Kidney glomerular epithelial cell (primary cell): Measurements from ENCODE around the gene MEX3A.
A peak's percentile ranks its signal among the peaks of the same experiment; 100 is the strongest.
"Not testable (repeated sequence)": the region's sequence is repeated elsewhere in the genome, so short reads cannot be mapped to it uniquely, and the experiment has no call there.

Source experiments
- DNase-seq: peaks from one replicate; lab custom pipeline; 2025; lab: John Stamatoyannopoulos, UW

MEX3A gene

DNA sequence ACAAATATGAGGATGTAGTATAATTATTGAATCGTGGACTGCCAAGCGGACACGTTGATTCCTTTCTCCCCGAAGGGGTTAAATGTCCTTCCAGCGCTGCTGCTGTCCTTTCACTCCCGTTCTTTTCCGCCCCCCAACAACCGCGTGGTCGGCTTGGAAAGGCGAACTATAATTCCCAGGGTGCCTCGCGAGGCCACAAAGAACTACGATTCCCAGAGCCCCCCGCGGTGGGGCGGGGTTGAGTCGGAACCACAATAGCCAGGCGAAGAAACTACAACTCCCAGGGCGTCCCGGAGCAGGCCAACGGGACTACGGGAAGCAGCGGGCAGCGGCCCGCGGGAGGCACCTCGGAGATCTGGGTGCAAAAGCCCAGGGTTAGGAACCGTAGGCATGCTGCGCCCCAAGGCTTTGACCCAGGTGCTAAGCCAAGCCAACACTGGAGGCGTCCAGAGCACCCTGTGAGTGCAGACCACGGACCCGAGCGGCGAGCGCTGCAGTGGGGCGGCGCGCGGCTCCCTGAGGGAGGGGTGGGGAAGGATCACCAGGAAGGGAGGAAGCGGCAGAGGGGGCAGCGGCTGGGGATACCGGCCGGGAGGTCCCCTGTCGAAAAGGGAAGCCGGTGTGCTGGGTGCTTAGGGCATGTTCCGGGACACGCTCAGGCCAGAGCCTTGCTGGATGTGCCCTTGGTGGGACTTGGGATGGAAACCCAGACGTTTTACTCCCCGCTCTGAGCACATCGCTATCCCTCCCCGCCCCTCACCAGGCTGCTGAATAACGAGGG is 27.6 kb downstream of the MEX3A start, which contains the start of gene LAMTOR2:
Gene LAMTOR2 (plus strand): TSS at position 283 of the 781 bp plus-strand sequence. CDS start 108 bp downstream, at position 391.
- peak; percentile 99 for DNase-seq

DNA sequence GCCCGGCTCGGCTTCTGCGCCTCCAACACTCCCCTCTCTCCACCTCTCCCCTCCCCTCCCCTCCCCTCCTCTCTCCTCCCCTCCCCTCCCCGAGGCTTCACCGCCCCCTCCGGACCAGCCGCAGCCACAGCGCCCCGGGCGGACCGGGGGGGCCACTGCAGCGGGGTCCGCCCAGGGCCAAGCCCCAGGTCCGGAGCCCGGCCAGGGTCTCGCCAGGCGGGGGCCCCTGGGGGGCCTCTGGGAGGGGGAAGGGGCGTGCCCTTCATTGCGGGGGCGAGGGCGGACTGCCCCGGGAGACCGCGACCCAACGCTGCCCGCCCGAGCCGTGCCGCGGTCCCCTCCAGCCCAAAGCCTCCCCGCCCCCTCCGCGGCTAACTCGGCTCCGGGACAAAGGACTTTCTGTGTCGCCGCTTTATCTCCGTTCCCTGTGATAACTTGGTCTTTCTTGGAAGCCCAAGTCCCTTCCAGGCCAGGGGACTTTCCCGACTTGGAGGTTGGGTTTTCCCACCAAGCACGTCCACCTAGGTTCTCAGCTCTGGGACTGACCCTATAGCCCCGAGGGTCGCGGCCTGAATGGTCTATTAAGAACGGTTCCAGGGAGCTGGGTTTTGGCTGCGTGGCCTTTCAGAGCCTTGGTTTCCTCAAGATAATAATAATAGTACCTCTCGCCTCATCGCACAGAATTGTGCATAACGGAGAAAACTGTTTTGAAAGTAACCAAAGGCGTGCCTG is 28.3 kb downstream of the MEX3A start, which contains the start of gene UBQLN4:
Gene UBQLN4 (minus strand): TSS at position 31 of the 732 bp plus-strand sequence. CDS start 97 bp downstream, outside the sequence.
- no peak for DNase-seq

DNA sequence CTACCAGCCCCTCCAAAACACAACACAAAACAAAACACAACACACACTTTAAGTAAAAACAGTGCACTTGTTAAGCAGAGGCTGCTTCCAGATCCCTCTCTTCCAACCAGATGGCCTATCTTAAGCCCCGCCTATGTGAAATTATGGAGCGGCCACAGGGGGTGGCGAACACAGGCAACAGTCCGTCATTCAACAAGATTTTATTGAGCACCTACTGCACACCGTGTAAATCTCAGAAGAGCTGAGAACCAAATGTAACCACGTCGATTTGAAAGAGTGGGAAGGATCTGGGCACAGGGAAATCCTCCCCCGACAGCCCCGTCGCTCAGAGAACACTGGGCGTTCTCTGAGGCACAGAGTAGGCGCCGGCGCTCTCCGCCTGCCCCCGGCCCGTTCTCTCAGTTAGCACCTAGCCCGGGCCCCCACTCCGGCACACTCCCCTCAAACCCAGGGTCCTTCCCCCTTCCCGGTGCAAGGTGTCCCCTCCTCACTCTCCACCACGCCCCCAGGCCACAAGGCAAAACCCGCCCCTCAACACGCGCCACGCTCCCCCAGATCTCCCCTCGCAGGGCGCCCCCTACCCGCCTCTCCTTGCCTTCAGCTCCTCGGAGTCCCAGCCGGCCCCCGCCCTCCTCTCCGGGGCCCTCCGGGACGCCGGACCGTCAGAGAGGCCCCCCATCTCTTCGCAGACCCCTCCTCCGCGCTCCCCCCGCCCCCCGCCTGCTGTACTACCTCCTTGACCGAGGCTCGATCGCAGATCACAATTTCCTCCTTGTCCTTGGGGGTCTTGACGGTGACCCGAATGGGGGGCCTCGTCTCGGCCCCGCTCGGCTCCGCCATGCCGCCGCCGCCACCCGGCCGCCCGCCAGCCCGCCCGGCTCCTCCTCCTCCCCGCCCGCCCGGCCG is 29.1 kb downstream of the MEX3A start:
- DNase-seq: peak; percentile 22

DNA sequence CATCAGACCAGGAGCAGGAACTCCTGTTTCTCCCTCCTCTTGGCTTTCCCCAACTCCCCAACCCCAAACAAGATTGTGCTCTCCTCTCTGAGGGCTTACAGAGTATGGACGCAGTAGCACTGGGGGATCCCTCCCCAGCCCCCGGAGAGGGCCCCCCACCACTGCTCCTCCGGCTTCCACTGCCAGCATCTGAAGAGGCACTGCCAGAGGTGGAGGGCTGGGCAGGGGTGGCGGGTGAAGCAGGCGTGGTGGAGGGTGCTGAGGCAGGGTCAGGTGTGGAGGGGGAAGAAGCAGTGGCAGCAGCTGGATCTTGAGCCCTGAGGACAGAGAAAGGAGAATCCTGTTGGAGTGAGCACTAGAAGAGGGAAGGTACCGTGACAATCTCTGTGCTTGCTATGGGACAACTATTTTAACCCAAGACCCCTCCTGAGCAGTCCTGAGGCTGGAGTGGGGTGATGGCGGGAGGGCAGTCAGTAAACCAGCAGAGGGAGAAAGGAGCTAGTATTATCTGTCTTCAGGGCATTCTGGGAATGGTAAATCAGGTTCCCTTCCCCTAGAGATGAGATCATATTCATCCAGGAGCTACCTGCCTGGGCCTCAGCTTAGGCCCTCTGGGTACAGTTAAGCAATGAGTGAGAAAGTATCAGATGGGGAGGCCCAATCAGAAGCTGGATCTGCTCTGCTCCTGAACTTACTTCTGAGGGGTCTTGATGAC is 31.1 kb downstream of the MEX3A start:
- DNase-seq: no peak

GRCh38 chr1:156050376-156050775 is 31.9 kb downstream of the MEX3A start:
- no peak for DNase-seq

- no peak for DNase-seq
These were observed 33.5 kb downstream of the MEX3A start for GRCh38 chr1:156048663-156049258.

DNA sequence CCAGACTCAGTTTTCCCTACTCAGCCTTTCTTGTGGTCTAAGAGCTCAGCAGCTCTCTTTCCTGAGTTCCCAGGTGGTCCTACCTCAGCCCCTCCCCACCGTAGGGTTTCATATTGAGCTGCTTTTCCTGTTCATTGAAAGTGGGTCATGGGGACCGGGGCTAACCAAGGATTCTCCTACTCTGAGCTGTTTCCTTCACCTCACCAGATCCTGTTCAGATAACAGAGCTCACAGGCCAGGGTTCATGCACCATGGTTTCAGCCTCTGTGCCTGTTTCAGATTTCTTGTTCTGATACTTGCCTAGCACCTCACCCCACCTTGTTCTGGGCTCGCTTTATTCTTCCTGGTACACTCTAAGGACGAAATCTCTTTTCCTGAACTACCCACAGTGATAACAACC is 37.2 kb downstream of the MEX3A start:
- DNase-seq: no peak

DNA sequence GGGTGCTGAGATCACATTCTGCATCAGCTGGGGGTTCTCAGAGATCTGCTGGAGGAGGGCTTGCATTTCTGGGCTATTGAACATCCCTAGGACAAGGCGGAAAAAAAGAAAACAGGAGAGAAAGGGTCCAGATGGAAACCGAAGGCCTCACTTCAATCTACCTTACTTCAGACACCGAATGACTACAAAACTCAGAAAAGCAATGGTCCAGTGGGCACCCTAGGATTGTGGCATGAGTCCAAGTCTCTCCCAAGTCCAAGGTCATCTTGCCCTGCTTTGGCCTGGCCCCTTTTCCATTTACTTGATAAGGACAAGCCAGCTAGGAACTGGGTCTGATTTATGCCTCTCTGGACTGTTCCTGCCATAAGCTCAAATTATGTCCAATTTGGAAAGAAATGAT is 39.4 kb downstream of the MEX3A start:
- no peak for DNase-seq

- DNase-seq: not testable (repeated sequence)
These were observed 47.3 kb downstream of the MEX3A start for GRCh38 chr1:156034991-156035390.

- no peak for DNase-seq
These were observed 49.3 kb downstream of the MEX3A start for GRCh38 chr1:156033011-156033410.

DNA sequence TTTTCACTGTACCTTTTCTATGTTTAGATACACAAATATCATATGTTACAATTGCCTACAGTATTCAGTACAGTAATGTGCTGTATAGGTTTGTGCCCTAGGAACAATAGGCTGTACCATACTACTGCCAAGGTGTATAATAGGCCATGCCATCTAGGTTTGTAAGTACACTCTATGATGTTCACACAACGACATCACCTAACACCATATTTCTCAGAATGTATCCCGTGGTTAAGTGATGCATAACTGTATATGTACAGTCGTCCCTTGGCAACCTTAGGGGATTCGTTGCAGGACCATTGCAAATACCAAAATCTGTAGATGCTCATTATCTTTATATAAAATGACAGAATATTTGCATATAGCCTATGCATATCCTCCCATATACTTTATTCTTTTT is 55.7 kb downstream of the MEX3A start:
- no peak for DNase-seq

- no peak for DNase-seq
These were observed 56.4 kb downstream of the MEX3A start for GRCh38 chr1:156025876-156026275.

DNA sequence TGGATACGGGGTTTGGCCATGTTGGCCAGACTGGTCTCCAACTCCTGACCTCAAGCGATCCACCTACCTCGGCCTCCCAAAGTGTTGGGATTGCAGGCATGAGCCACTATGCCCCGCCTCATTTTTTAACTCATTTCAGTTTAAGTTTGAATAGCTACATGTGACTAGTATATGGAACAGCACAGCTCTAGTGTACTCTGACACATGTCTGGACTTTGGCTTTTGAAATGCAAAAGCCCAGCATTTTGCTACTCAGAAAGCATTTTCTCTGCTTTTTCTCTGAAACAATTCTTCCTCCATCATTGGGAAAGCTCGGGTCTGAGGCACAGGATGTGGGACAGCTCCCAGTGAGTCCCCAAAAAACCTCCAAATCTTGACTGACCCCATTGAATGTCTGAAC is 57.5 kb downstream of the MEX3A start:
- no peak for DNase-seq
